BLaER1 treated with 17β-estradiol and CSF1 and Interleukin-3, amounts not matched to agents 10 nM and 100 nM (cell line): ENCODE data around the gene PRKCSH.
A peak's percentile ranks its signal among the peaks of the same experiment; 100 is the strongest.
"Not testable (repeated sequence)": the region's sequence is repeated elsewhere in the genome, so short reads cannot be mapped to it uniquely, and the experiment has no call there.

ENCODE experiments used
- H3K27ac ChIP-seq, 11 experiments: shearing (Covaris generic); formaldehyde crosslinking; 2 replicates each; pipeline ENCODE4 v1.8.1; 2022
- H3K27me3 ChIP-seq, 11 experiments: shearing (Covaris generic); formaldehyde crosslinking; 2 replicates each; pipeline ENCODE4 v1.8.1; 2022
- H3K36me3 ChIP-seq, 11 experiments: shearing (Covaris generic); formaldehyde crosslinking; 2 replicates each; pipeline ENCODE4 v1.8.1; 2022
- H3K4me1 ChIP-seq, 10 experiments: shearing (Covaris generic); formaldehyde crosslinking; 2 replicates each; pipeline ENCODE4 v1.8.1; 2022
- H3K4me2 ChIP-seq, 11 experiments: shearing (Covaris generic); formaldehyde crosslinking; 2 replicates each; pipeline ENCODE4 v1.8.1; 2022
- H3K4me3 ChIP-seq, 10 experiments: shearing (Covaris generic); formaldehyde crosslinking; 2 replicates each; pipeline ENCODE4 v1.8.1; 2022
- H3K9ac ChIP-seq, 11 experiments: shearing (Covaris generic); formaldehyde crosslinking; 2 replicates each; pipeline ENCODE4 v1.8.1; 2022
- H3K9me3 ChIP-seq, 11 experiments: shearing (Covaris generic); formaldehyde crosslinking; replicated peaks in 1 of 11; 2 replicates each; pipeline ENCODE4 v1.8.1; 2022
- H4K20me1 ChIP-seq, 11 experiments: shearing (Covaris generic); formaldehyde crosslinking; 2 replicates each; pipeline ENCODE4 v1.8.1; 2022
- Cebpa-rat ChIP-seq, 11 experiments: shearing (Covaris generic); IDR thresholded peaks; 2 replicates each; pipeline ENCODE4 v1.8.1; 2022

PRKCSH gene

DNA sequence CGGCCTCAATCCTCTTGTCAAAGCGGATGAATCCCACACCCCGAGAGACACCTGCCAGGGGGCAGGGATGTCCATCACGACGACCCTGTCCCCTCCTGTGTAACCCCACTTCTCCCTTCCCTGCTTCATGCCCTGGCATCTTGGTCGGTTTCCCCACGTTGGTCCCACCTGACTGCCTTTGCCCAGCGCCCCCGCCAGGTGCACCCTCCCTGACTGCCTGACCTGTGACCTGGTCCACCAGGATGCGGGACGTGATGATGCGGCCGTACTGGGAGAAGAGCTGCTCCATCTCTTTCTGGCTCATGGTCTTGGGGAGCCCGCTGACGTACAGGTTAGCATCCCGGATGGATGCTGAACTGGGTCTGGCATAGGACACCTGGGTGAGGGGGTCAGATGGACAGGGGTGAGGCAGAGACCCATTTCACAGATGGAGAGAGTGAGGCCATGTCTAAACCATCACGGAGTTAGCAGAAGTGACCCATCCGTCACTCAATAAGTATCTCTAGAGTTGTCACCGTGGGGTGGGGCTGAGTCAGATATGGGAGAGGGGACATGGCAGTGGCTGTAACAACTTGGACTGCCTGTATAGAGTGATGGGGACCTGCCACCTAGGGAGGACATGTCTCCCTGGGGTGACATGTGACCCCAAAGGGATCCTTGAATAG is 22.9 kb downstream of the PRKCSH start:
- H3K27me3 ChIP-seq: no peaks in the 10 kb centered on the region
- no peak overlapping the region for H3K4me3 ChIP-seq
- TF ChIP-seq Cebpa-rat (IDR thresholded peaks at IDR 0.05): no peak

GRCh38 chr19:11458912-11459311 is 23.5 kb downstream of the PRKCSH start:
- H3K4me2 ChIP-seq, H3K4me3 ChIP-seq, H3K27ac ChIP-seq, H3K9me3 ChIP-seq, H3K4me1 ChIP-seq, H3K36me3 ChIP-seq, H4K20me1 ChIP-seq, H3K27me3 ChIP-seq, H3K9ac ChIP-seq: not testable (repeated sequence)

More for the DNA sequence above, 22.9 kb downstream of the PRKCSH start:
- Histone ChIP-seq H3K36me3 (no peaks in the 10 kb centered on the region), H3K4me2 (no peak overlapping the region), H3K27ac (no peak overlapping the region), H3K9me3 (no peaks in the 10 kb centered on the region), H3K9ac (no peak overlapping the region), H4K20me1 (no peaks in the 10 kb centered on the region; a peak in 2 of 22 replicates), H3K4me1 (peaks cover 0 to 5% (median 0%) of the 10 kb centered on the region in 10 experiments; a peak in 3 of 20 replicates)

GRCh38 chr19:11460207-11460606 is 24.8 kb downstream of the PRKCSH start:
- Histone ChIP-seq H3K9ac (no peak overlapping the region), H3K27ac (no peak overlapping the region), H3K9me3 (no peaks in the 10 kb centered on the region)

DNA sequence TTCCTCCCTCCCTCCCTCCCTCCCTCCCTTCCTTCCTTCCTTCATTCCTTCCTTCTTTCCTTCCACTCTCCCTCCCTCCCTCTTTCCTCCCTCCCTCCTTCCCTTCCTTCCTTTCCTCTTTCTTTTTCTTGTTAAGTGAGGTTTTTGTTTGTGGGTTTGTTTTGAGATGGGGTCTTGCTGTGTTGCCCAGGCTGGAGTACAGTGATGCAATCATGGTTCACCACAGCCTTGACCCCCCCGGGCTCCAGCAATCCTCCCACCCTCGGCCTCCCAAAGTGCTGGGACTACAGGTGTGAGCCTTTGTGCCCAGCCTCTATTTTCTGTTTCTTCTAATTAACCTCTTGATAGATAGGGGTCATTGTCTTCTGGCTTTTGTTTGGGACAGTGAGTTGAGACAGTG is 26.0 kb downstream of the PRKCSH start:
- H3K4me2 ChIP-seq: no peak overlapping the region

More at GRCh38 chr19:11460207-11460606, 24.8 kb downstream of the PRKCSH start:
- no peak for TF ChIP-seq Cebpa-rat (IDR thresholded peaks at IDR 0.05)
- no peaks in the 10 kb centered on the region for H3K36me3 ChIP-seq
- H3K4me2 ChIP-seq: no peak overlapping the region
- H3K4me1 ChIP-seq: peaks cover 0 to 13% (median 0%) of the 10 kb centered on the region in 10 experiments; a peak in 6 of 20 replicates
- no peak overlapping the region for H3K4me3 ChIP-seq
- H4K20me1 ChIP-seq: no peaks in the 10 kb centered on the region; a peak in 2 of 22 replicates
- H3K27me3 ChIP-seq: no peaks in the 10 kb centered on the region

GRCh38 chr19:11463391-11463790 is 28.0 kb downstream of the PRKCSH start:
- H3K36me3 ChIP-seq: no peaks in the 10 kb centered on the region
- H3K27ac ChIP-seq: no peak overlapping the region
- H3K27me3 ChIP-seq: no peaks in the 10 kb centered on the region
- no peaks in the 10 kb centered on the region; a peak in 1 of 22 replicates for H4K20me1 ChIP-seq
- H3K4me3 ChIP-seq: no peak overlapping the region
- no peak for TF ChIP-seq Cebpa-rat (IDR thresholded peaks at IDR 0.05)
- peaks cover 0 to 20% (median 5%) of the 10 kb centered on the region in 10 experiments; a peak in 9 of 20 replicates for H3K4me1 ChIP-seq
- no peak overlapping the region for H3K9ac ChIP-seq
- no peak overlapping the region for H3K4me2 ChIP-seq
- no peaks in the 10 kb centered on the region for H3K9me3 ChIP-seq

More for the DNA sequence above, 26.0 kb downstream of the PRKCSH start:
- TF ChIP-seq Cebpa-rat (IDR thresholded peaks at IDR 0.05): no peak
- Histone ChIP-seq H3K9ac (no peak overlapping the region), H3K4me3 (no peak overlapping the region), H3K27me3 (no peaks in the 10 kb centered on the region), H3K27ac (no peak overlapping the region), H3K4me1 (peaks cover 0 to 20% (median 5%) of the 10 kb centered on the region in 10 experiments; a peak in 9 of 20 replicates), H3K36me3 (no peaks in the 10 kb centered on the region), H4K20me1 (no peaks in the 10 kb centered on the region; a peak in 2 of 22 replicates), H3K9me3 (no peaks in the 10 kb centered on the region)

- peaks cover 0 to 20% (median 5%) of the 10 kb centered on the region in 10 experiments; a peak in 9 of 20 replicates for H3K4me1 ChIP-seq
- H4K20me1 ChIP-seq: no peaks in the 10 kb centered on the region; a peak in 1 of 22 replicates
- no peak overlapping the region for H3K9ac ChIP-seq
- no peaks in the 10 kb centered on the region for H3K9me3 ChIP-seq
- H3K36me3 ChIP-seq: no peaks in the 10 kb centered on the region
- H3K27ac ChIP-seq: no peak overlapping the region
- peak overlapping the region in 5 of 11 experiments; percentile 5 to 29 (median 11); a peak in 2 of 22 replicates for H3K4me2 ChIP-seq
- no peaks in the 10 kb centered on the region for H3K27me3 ChIP-seq
- no peak for TF ChIP-seq Cebpa-rat (IDR thresholded peaks at IDR 0.05)
- no peak overlapping the region for H3K4me3 ChIP-seq
Measured at GRCh38 chr19:11464333-11465265, 29.2 kb downstream of the PRKCSH start.

DNA sequence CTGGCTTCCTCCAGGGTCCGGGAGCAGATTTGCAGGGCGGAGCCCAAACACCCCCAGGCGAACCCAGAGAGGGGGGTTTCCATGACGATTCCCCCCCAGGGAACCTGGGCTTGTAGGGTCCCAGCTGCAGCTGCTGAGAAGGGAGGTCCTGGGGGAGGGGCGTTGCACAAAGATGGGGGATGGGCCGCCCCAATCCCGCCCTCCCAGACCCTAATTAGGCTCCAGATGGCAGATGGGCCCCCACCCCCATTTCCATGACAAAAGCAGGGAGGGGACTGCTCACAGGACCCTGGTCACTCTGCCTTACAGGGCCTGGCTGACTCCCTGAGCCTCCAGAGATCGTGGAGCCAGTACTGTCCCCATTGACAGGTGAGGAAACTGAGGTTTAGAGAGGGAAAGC is 30.2 kb downstream of the PRKCSH start:
- H3K4me3 ChIP-seq: no peak overlapping the region
- no peaks in the 10 kb centered on the region for H3K36me3 ChIP-seq
- no peaks in the 10 kb centered on the region; a peak in 1 of 22 replicates for H4K20me1 ChIP-seq
- H3K27ac ChIP-seq: no peak overlapping the region
- no peak overlapping the region for H3K9ac ChIP-seq
- peaks cover 0 to 20% (median 5%) of the 10 kb centered on the region in 10 experiments; a peak in 9 of 20 replicates for H3K4me1 ChIP-seq
- TF ChIP-seq Cebpa-rat (IDR thresholded peaks at IDR 0.05): no peak
- no peaks in the 10 kb centered on the region for H3K9me3 ChIP-seq
- peak overlapping the region in 5 of 11 experiments; percentile 21 to 51 (median 29); a peak in 7 of 22 replicates for H3K4me2 ChIP-seq
- H3K27me3 ChIP-seq: no peaks in the 10 kb centered on the region

DNA sequence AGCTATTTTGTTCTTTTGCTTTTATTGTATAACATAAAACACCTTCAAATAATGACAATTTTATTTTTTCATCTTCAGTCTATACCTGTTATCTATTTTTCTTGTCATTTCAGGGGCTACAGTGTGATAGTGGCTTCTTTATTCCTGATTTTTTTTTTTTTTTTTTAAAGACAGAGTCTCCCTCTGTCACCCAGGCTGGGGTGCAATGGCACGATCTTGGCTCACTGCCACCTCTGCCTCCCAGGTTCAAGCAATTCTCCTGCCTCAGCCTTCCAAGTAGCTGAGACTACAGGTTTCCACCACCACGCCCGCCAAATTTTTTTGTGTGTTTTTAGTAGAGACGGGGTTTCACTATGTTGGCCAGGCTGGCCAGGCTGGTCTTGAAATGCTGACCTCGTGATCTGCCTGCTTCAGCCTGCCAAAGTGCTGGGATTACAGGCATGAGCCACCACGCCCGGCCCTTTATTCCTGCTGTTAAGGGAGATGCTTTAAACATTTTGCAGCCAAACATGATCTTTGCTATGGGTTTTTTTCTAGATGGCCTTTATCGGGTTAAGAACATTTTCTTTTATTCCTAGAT is 32.9 kb downstream of the PRKCSH start:
- not testable (repeated sequence) for H3K9ac ChIP-seq, H4K20me1 ChIP-seq, H3K27ac ChIP-seq, H3K4me3 ChIP-seq, H3K4me2 ChIP-seq, H3K9me3 ChIP-seq, H3K36me3 ChIP-seq, H3K27me3 ChIP-seq
- H3K4me1 ChIP-seq: peaks cover 0 to 16% (median 5%) of the 10 kb centered on the region in 10 experiments; a peak in 9 of 20 replicates

DNA sequence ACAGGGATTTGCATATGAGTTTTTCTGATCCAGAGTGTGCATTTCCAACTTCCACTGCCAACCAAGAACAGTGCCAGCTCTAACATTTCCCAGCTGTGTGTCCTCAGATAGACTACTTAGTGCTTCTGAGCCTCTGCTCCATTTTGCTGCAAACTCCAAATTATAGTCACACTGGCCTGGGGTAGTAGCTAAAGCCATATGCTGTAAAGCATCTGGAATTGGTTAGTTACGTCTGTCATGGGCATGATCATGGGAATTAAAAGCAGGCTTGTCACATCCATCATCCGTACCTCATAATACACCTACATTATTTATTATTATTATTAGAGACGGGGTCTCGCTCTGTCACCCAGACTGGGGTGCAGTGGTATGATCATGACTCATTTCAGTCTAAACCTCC is 38.3 kb downstream of the PRKCSH start:
- no peaks in the 10 kb centered on the region for H3K9me3 ChIP-seq
- peaks cover 0 to 5% (median 0%) of the 10 kb centered on the region in 11 experiments; a peak in 6 of 22 replicates for H3K27me3 ChIP-seq
- H3K4me1 ChIP-seq: peaks cover 0 to 10% (median 3%) of the 10 kb centered on the region in 10 experiments; a peak in 9 of 20 replicates
- H3K4me3 ChIP-seq: no peak overlapping the region
- no peak overlapping the region for H3K4me2 ChIP-seq
- H3K36me3 ChIP-seq: no peaks in the 10 kb centered on the region
- H3K9ac ChIP-seq: no peak overlapping the region
- H3K27ac ChIP-seq: no peak overlapping the region
- H4K20me1 ChIP-seq: peaks cover 0 to 7% (median 0%) of the 10 kb centered on the region in 11 experiments; a peak in 2 of 22 replicates
- TF ChIP-seq Cebpa-rat (IDR thresholded peaks at IDR 0.05): no peak

- H3K4me3 ChIP-seq, H3K9me3 ChIP-seq, H3K36me3 ChIP-seq, H3K27ac ChIP-seq, H3K9ac ChIP-seq, H3K4me2 ChIP-seq, H4K20me1 ChIP-seq: not testable (repeated sequence)
- H3K27me3 ChIP-seq: peaks cover 0 to 15% (median 5%) of the 10 kb centered on the region in 11 experiments; a peak in 13 of 22 replicates
- H3K4me1 ChIP-seq: peaks cover 0 to 19% (median 6%) of the 10 kb centered on the region in 10 experiments; a peak in 9 of 20 replicates
Measured at GRCh38 chr19:11475343-11475742, 39.9 kb downstream of the PRKCSH start.
